AG04449 (cell line): ENCODE data around the gene ADRB1.
A peak's percentile ranks its signal among the peaks of the same experiment; 100 is the strongest.

Experiments
- CTCF ChIA-PET: fragments of 350-600 bp; formaldehyde crosslinking; extraction: SDS; loops from one replicate; lab custom pipeline; 2021; ENCODE audit warnings: antibody characterized with exemption; lab: Yijun Ruan, JAX
- POLR2A ChIA-PET: fragments of 400-600, 350-600 bp; formaldehyde crosslinking; extraction: SDS; loops from one replicate; lab custom pipeline; 2020; ENCODE audit warnings: antibody characterized with exemption, inconsistent platforms; lab: Yijun Ruan, JAX
- DNase-seq: peaks from one replicate; pipeline ENCODE4 v3.0.0-alpha.2; 2010; ENCODE audit warnings: low read depth, low spot score
- H3K4me3 ChIP-seq: 2 replicates; pipeline ENCODE4 v1.5.1; 2011; ENCODE audit warnings: low read depth, mild to moderate bottlenecking, control low read depth, low read length
- CTCF ChIP-seq: IDR thresholded peaks from one replicate; pipeline ENCODE4 v1.5.1; 2011; ENCODE audit warnings: mild to moderate bottlenecking, moderate library complexity, low read length, control low read depth, inconsistent platforms; ENCODE audit not compliant: insufficient read depth; ENCODE audit errors: missing control alignments

ADRB1 gene

GRCh38 chr10:114038819-114039218, 4.8 kb upstream of the ADRB1 start:
- CTCF ChIA-PET = interaction anchor here (0.7 kb wide), 1 partner anchor 10 kb away, joined by 3 read pairs; no protein-coding TSS in a partner anchor
- no peak overlapping the region for H3K4me3 ChIP-seq
- POLR2A ChIA-PET = no interaction called here
- no peak for DNase-seq
- no peak for TF ChIP-seq CTCF

GRCh38 chr10:114041166-114041565, 2.5 kb upstream of the ADRB1 start:
- CTCF ChIA-PET = no interaction called here
- TF ChIP-seq CTCF = no peak
- no peak overlapping the region for H3K4me3 ChIP-seq
- DNase-seq = no peak
- POLR2A ChIA-PET = no interaction called here

GRCh38 chr10:114042895-114043531, 653 bp upstream of the ADRB1 start:
- DNase-seq = no peak
- ChIA-PET CTCF (no interaction called here), POLR2A (no interaction called here)
- peak overlapping the region; percentile 49 for H3K4me3 ChIP-seq
- no peak for TF ChIP-seq CTCF

GRCh38 chr10:114044247-114045135, 825 bp downstream of the ADRB1 start:
- ChIA-PET CTCF (no interaction called here), POLR2A (no interaction called here)
- TF ChIP-seq CTCF = no peak
- peak overlapping the region; percentile 12; the same call in 1 of the 2 replicates for H3K4me3 ChIP-seq
- DNase-seq = no peak

GRCh38 chr10:114045136-114046086, 1.7 kb downstream of the ADRB1 start:
- H3K4me3 ChIP-seq = peak overlapping the region; percentile 3; the same call in 1 of the 2 replicates
- DNase-seq = no peak
- ChIA-PET POLR2A (no interaction called here), CTCF (no interaction called here)
- TF ChIP-seq CTCF = no peak
